ENCODE data around the gene AASDHPPT.
"Not testable (repeated sequence)": the region's sequence is repeated elsewhere in the genome, so short reads cannot be mapped to it uniquely, and the experiment has no call there.

The AASDHPPT gene

GRCh38 chr11:106077609-106078455, at the start of gene AASDHPPT:
Gene AASDHPPT (plus strand): TSS chr11:106077662. CDS start chr11:106077711, 49 bp downstream.
- DNase-seq: peak in 1 of 2 experiments; percentile 61

GRCh38 chr11:106030609-106031008, 46.9 kb upstream of the AASDHPPT start:
- DNase-seq: no peak

- no peak for DNase-seq
Measured at GRCh38 chr11:106031202-106031810, 46.2 kb upstream of the AASDHPPT start.

- no peak for DNase-seq
Measured at GRCh38 chr11:106031936-106032335, 45.5 kb upstream of the AASDHPPT start.

GRCh38 chr11:106032861-106033260, 44.6 kb upstream of the AASDHPPT start:
- no peak for DNase-seq

- DNase-seq: no peak
Measured at GRCh38 chr11:106043540-106043939, 33.9 kb upstream of the AASDHPPT start.

- DNase-seq: no peak
Measured at GRCh38 chr11:106047631-106048030, 29.8 kb upstream of the AASDHPPT start.

GRCh38 chr11:106049727-106050476, 27.6 kb upstream of the AASDHPPT start:
- peak in 1 of 2 experiments; percentile 4 for DNase-seq

GRCh38 chr11:106051103-106051502, 26.4 kb upstream of the AASDHPPT start:
- no peak for DNase-seq

GRCh38 chr11:106058377-106058776, 19.1 kb upstream of the AASDHPPT start:
- DNase-seq: not testable (repeated sequence)

- DNase-seq: no peak
Measured at GRCh38 chr11:106059617-106060016, 17.8 kb upstream of the AASDHPPT start.

GRCh38 chr11:106061249-106061784, 16.1 kb upstream of the AASDHPPT start:
- DNase-seq: no peak

GRCh38 chr11:106061954-106062949, 15.2 kb upstream of the AASDHPPT start:
- peak in 1 of 2 experiments; percentile 21 for DNase-seq

- no peak for DNase-seq
Measured at GRCh38 chr11:106063009-106063408, 14.5 kb upstream of the AASDHPPT start.

- DNase-seq: no peak
Measured at GRCh38 chr11:106070606-106071005, 6.9 kb upstream of the AASDHPPT start.

GRCh38 chr11:106072804-106073203, 4.7 kb upstream of the AASDHPPT start:
- DNase-seq: no peak

- peak in 1 of 2 experiments; percentile 62 for DNase-seq
Measured at GRCh38 chr11:106076171-106076918, 1.1 kb upstream of the AASDHPPT start.

GRCh38 chr11:106076919-106077608, 398 bp upstream of the AASDHPPT start, which contains the start of gene KBTBD3:
Gene KBTBD3 (minus strand): TSS chr11:106077347. CDS start chr11:106059097, 18,250 bp downstream.
- peak; percentile 96 to 98 for DNase-seq

GRCh38 chr11:106082096-106082495, 4.6 kb downstream of the AASDHPPT start:
- no peak for DNase-seq

GRCh38 chr11:106086135-106086534, 8.7 kb downstream of the AASDHPPT start:
- DNase-seq: no peak

All from NCI-H524 (cell line).